Muscle of leg (tissue), 11 donors: ENCODE results near the gene TBC1D19. TPM values are rescaled to one million over a fixed set of nuclear protein-coding genes. Genes with fewer than 3 reads are reported as not detected.
A peak's percentile ranks its signal among the peaks of the same experiment; 100 is the strongest.

ENCODE experiments used
- DNase-seq: peaks from one replicate; pipeline ENCODE4 v3.0.0; 2013
- H3K27ac ChIP-seq: one replicate; pipeline ENCODE4 v1.5.1; 2013; ENCODE audit warnings: mild to moderate bottlenecking, low read length, control low read depth
- H3K27me3 ChIP-seq: one replicate; pipeline ENCODE4 v1.6.1; 2013; ENCODE audit warnings: low read length; ENCODE audit not compliant: control insufficient read depth, insufficient read depth
- H3K36me3 ChIP-seq: one replicate; pipeline ENCODE4 v1.6.1; 2013; ENCODE audit warnings: low read length; ENCODE audit not compliant: control insufficient read depth, insufficient read depth
- H3K4me1 ChIP-seq: one replicate; pipeline ENCODE4 v1.6.1; 2013; ENCODE audit warnings: low read length; ENCODE audit not compliant: control insufficient read depth, insufficient read depth
- H3K4me3 ChIP-seq: one replicate; pipeline ENCODE4 v1.5.1; 2013; ENCODE audit warnings: low read length, control low read depth
- H3K9me3 ChIP-seq: replicated peaks from 2 replicates; pipeline ENCODE4 v1.6.1; 2013; ENCODE audit warnings: low read depth, low read length; ENCODE audit not compliant: control insufficient read depth
- WGBS: methylation state at CpG from one replicate; pipeline ENCODE4 v1.1.5; 2013; ENCODE audit warnings: missing lambda C conversion rate; ENCODE audit not compliant: insufficient coverage; 5-methylcytosine and 5-hydroxymethylcytosine counted together
- polyA plus RNA-seq, 8 donors: library from polyadenylated mRNA; unstranded; fragments of 120-200 nt; gene quantifications; one replicate each; pipeline versions ENCODE4 v1.2.1 to v1.2.3, GENCODE V29; 2013; ENCODE audit warnings: inconsistent platforms in 1 of 8, low replicate concordance in 1 of 8; ENCODE audit not compliant: insufficient read length in 8 of 8, insufficient read depth in 1 of 8
- total RNA-seq: library from RNA; stranded (reverse); fragments of 120-200 nt; gene quantifications from one replicate; pipeline ENCODE4 v1.2.4, GENCODE V29; 2013

The TBC1D19 gene
- total and polyA plus RNA-seq, 9 donors: 7.7 to 17.5 (median 9.0) TPM

GRCh38 chr4:26796081-26796480 is 212.2 kb downstream of the TBC1D19 start:
- no peak for DNase-seq
- WGBS: no CpG with 5 or more reads among the region's 3 CpGs
- Histone ChIP-seq H3K36me3 (no peaks in the 10 kb centered on the region), H3K27me3 (no peaks in the 10 kb centered on the region), H3K4me1 (peaks cover 4% of the 10 kb centered on the region), H3K9me3 (no peaks in the 10 kb centered on the region), H3K27ac (no peak overlapping the region), H3K4me3 (no peak overlapping the region)

- H3K27ac ChIP-seq: peak overlapping the region; percentile 74
- H3K4me3 ChIP-seq: no peak overlapping the region
- DNase-seq: no peak
- peaks cover 34% of the 10 kb centered on the region for H3K4me1 ChIP-seq
- H3K27me3 ChIP-seq: no peaks in the 10 kb centered on the region
- WGBS: 78% methylated on average over 2 of the region's 5 CpGs
- no peaks in the 10 kb centered on the region for H3K36me3 ChIP-seq
- no peaks in the 10 kb centered on the region for H3K9me3 ChIP-seq
These were observed 218.9 kb downstream of the TBC1D19 start for GRCh38 chr4:26802790-26803189.

GRCh38 chr4:26803211-26803861 is 219.5 kb downstream of the TBC1D19 start:
- Histone ChIP-seq H3K36me3 (no peaks in the 10 kb centered on the region), H3K9me3 (no peaks in the 10 kb centered on the region), H3K27ac (peak overlapping the region; percentile 74), H3K4me1 (peaks cover 34% of the 10 kb centered on the region), H3K4me3 (no peak overlapping the region), H3K27me3 (no peaks in the 10 kb centered on the region)
- 21% methylated on average over 7 of the region's 9 CpGs for WGBS
- DNase-seq: peak; percentile 91

- Histone ChIP-seq H3K27ac (peak overlapping the region; percentile 74), H3K4me3 (no peak overlapping the region), H3K36me3 (no peaks in the 10 kb centered on the region), H3K27me3 (no peaks in the 10 kb centered on the region), H3K9me3 (no peaks in the 10 kb centered on the region), H3K4me1 (peaks cover 34% of the 10 kb centered on the region)
- no peak for DNase-seq
- 84% methylated on average over 24 of the region's 26 CpGs for WGBS
These were observed 220.6 kb downstream of the TBC1D19 start for GRCh38 chr4:26804451-26804850.

- DNase-seq: peak; percentile 82
- no peaks in the 10 kb centered on the region for H3K36me3 ChIP-seq
- H3K27me3 ChIP-seq: no peaks in the 10 kb centered on the region
- peaks cover 34% of the 10 kb centered on the region for H3K4me1 ChIP-seq
- 52% methylated on average over 10 of the region's 10 CpGs for WGBS
- H3K9me3 ChIP-seq: no peaks in the 10 kb centered on the region
- H3K27ac ChIP-seq: peak overlapping the region; percentile 62
- no peak overlapping the region for H3K4me3 ChIP-seq
These were observed 221.0 kb downstream of the TBC1D19 start for GRCh38 chr4:26804925-26805324.

Other genes with a start within 250 kb of the TBC1D19 start
- gene CCKAR, start 93.6 kb upstream of the TBC1D19 start, total RNA-seq: not detected
- gene CCKAR, start 93.6 kb upstream of the TBC1D19 start, polyA plus RNA-seq: under 1 TPM in 2 of 8 donors, not detected in 6; 0.06 to 0.17 TPM